ENCODE data around the gene PTGES2. TPM values are rescaled to one million over a fixed set of nuclear protein-coding genes. Genes with fewer than 3 reads are reported as not detected.

Gene PTGES2
- total and polyA plus RNA-seq, 2 of the 13 experiments (the other 11 are each of a cell fraction or from before 2014, with no cell fraction given), result 63.7 to 79.8 TPM

DNA sequence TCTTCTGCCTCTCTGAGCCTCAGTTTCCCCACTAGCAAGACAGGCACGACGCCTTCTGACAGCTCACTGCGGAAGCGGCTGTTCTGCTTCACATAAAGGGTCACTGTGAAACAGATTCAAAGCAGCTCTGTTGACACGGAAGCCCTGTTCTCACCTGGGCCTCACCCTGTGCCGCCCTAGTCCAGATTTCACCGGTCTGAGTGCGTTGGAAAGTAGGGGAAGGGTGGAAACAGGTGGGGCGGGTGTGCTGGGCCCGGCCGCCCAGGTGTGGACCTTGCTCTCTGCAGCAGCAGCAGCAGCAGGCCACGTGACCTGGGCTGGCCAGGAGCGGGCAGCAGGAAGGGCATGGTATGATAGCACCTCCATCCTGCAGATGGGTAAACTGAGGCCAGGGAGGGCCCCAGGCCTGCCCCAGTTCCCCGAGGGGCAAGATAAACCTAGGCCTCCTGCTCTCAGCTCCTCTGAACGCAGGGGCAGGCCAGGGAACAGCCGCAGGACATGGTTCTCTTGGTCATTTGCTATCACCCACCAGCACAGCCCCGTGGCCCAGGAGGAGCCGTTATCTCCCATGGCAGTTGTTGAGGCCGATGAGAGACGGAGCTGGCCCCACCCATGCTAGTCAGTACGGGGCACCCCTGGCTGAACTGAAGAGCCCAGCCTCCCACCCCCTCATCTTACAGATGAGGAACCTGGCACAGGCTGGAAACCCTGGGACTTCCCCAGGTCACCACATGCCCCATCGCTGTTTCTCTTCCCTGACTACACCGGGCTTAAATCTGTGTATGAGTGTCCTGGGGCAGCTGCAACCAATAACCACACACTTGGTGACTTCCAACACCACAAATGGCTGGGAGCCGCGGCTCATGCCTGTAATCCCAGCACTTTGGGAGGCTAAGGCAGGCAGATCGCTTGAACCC is 12.1 kb downstream of the PTGES2 start (continued):
- TF ChIP-seq AGO1 (IDR thresholded peaks at IDR 0.05; ENCODE audit: low read depth, low read length, poor library complexity, severe bottlenecking), result no peak
- TF ChIP-seq KDM5A (IDR thresholded peaks at IDR 0.05; ENCODE audit: borderline replicate concordance, low read length), result no peak
- no peak for TF ChIP-seq KLF15 (CRISPR knock-in tag; IDR thresholded peaks at IDR 0.05; ENCODE audit: borderline replicate concordance)
- no peak for TF ChIP-seq ZNF883 (CRISPR knock-in tag; IDR thresholded peaks at IDR 0.05; ENCODE audit: not compliant biosample characterization)
- no peak for TF ChIP-seq U2AF2 (IDR thresholded peaks at IDR 0.05; ENCODE audit: low read depth, low read length)
- peak; percentile 66; the same call in 1 of the 2 replicates for TF ChIP-seq ZNF749 (CRISPR knock-in tag; IDR thresholded peaks at IDR 0.05; ENCODE audit: borderline replicate concordance)
- no peak for TF ChIP-seq SMAD9 (CRISPR knock-in tag; IDR thresholded peaks at IDR 0.05)
- TF ChIP-seq NCOR1 (IDR thresholded peaks at IDR 0.05; ENCODE audit: borderline replicate concordance, low read length), result peak; percentile 60; the same call in 1 of the 2 replicates
- no peak; the same call in 1 of the 2 replicates for TF ChIP-seq SMYD3 (CRISPR knock-in tag; IDR thresholded peaks at IDR 0.05)
- peak; percentile 89 for TF ChIP-seq BRD4 (CRISPR knock-in tag; IDR thresholded peaks at IDR 0.05)
- TF ChIP-seq ZBTB8A (CRISPR knock-in tag; IDR thresholded peaks at IDR 0.05; ENCODE audit: borderline replicate concordance, low read depth), result no peak
- peak; percentile 63; the same call in 1 of the 2 replicates for TF ChIP-seq BORCS8-MEF2B (CRISPR knock-in tag; IDR thresholded peaks at IDR 0.05)
- 0 out of 2 replicates have a peak, but pooled peaks have one; percentile 14 for TF ChIP-seq ZNF713 (CRISPR knock-in tag; IDR thresholded peaks at IDR 0.05)
- TF ChIP-seq HNRNPK (IDR thresholded peaks at IDR 0.05; ENCODE audit: low read depth, low read length, poor library complexity, severe bottlenecking), result no peak
- TF ChIP-seq ZKSCAN5 (CRISPR knock-in tag; IDR thresholded peaks at IDR 0.05), result no peak
- TF ChIP-seq POLR2G (IDR thresholded peaks at IDR 0.05; ENCODE audit: low read depth, low read length), result no peak
- peak; percentile 83 for TF ChIP-seq ZNF441 (CRISPR knock-in tag; IDR thresholded peaks at IDR 0.05; ENCODE audit: borderline replicate concordance)
- peak; percentile 96 for TF ChIP-seq KLF12 (CRISPR knock-in tag; IDR thresholded peaks at IDR 0.05; ENCODE audit: borderline replicate concordance)
- TF ChIP-seq TEAD3 (CRISPR knock-in tag; optimal IDR thresholded peaks at IDR 0.05; ENCODE audit: borderline replicate concordance), result peak; percentile 76
- TF ChIP-seq ZNF879 (CRISPR knock-in tag; IDR thresholded peaks at IDR 0.05), result 0 out of 2 replicates have a peak, but pooled peaks have one; percentile 20
- TF ChIP-seq, protein P1, sequence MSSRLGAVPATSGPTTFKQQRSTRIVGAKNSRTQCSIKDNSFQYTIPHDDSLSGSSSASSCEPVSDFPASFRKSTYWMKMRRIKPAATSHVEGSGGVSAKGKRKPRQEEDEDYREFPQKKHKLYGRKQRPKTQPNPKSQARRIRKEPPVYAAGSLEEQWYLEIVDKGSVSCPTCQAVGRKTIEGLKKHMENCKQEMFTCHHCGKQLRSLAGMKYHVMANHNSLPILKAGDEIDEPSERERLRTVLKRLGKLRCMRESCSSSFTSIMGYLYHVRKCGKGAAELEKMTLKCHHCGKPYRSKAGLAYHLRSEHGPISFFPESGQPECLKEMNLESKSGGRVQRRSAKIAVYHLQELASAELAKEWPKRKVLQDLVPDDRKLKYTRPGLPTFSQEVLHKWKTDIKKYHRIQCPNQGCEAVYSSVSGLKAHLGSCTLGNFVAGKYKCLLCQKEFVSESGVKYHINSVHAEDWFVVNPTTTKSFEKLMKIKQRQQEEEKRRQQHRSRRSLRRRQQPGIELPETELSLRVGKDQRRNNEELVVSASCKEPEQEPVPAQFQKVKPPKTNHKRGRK (CRISPR knock-in tag; IDR thresholded peaks at IDR 0.05), result no peak
- TF ChIP-seq MAF1 (CRISPR knock-in tag; IDR thresholded peaks at IDR 0.05; ENCODE audit: borderline replicate concordance), result no peak
- TF ChIP-seq ZNF207 (IDR thresholded peaks at IDR 0.05; ENCODE audit: borderline replicate concordance), result no peak
- TF ChIP-seq, protein P2, sequence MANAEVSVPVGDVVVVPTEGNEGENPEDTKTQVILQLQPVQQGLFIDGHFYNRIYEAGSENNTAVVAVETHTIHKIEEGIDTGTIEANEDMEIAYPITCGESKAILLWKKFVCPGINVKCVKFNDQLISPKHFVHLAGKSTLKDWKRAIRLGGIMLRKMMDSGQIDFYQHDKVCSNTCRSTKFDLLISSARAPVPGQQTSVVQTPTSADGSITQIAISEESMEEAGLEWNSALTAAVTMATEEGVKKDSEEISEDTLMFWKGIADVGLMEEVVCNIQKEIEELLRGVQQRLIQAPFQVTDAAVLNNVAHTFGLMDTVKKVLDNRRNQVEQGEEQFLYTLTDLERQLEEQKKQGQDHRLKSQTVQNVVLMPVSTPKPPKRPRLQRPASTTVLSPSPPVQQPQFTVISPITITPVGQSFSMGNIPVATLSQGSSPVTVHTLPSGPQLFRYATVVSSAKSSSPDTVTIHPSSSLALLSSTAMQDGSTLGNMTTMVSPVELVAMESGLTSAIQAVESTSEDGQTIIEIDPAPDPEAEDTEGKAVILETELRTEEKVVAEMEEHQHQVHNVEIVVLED (CRISPR knock-in tag; IDR thresholded peaks at IDR 0.05; ENCODE audit: borderline replicate concordance), result peak; percentile 66
- TF ChIP-seq, protein P3, sequence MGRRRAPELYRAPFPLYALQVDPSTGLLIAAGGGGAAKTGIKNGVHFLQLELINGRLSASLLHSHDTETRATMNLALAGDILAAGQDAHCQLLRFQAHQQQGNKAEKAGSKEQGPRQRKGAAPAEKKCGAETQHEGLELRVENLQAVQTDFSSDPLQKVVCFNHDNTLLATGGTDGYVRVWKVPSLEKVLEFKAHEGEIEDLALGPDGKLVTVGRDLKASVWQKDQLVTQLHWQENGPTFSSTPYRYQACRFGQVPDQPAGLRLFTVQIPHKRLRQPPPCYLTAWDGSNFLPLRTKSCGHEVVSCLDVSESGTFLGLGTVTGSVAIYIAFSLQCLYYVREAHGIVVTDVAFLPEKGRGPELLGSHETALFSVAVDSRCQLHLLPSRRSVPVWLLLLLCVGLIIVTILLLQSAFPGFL (CRISPR knock-in tag; IDR thresholded peaks at IDR 0.05), result no peak
- peak; percentile 67 for TF ChIP-seq ZMYM4 (CRISPR knock-in tag; IDR thresholded peaks at IDR 0.05)
